Neutrophil (primary cell): ENCODE results near the gene CEP63.
A peak's percentile ranks its signal among the peaks of the same experiment; 100 is the strongest.

Experiments
- H3K27ac ChIP-seq: fragments of 200-600 bp; sonication (generic); 2 replicates; pipeline ENCODE4 v1.5.1; 2016; ENCODE audit warnings: mild to moderate bottlenecking, moderate library complexity
- H3K27me3 ChIP-seq: fragments of 200-600 bp; sonication (generic); 2 replicates; pipeline ENCODE4 v1.6.0; 2016; ENCODE audit warnings: mild to moderate bottlenecking
- H3K36me3 ChIP-seq: fragments of 200-600 bp; sonication (generic); 2 replicates; pipeline ENCODE4 v1.5.1; 2017
- H3K4me1 ChIP-seq, 2 experiments: fragments of 200-600 bp in 1 of 2; sonication (generic) in 1 of 2; 1 replicate in 1 of 2; 2 replicates in 1 of 2; pipeline versions ENCODE4 v1.5.1 to v1.6.1; 2013 to 2016; ENCODE audit warnings: low read depth in 1 of 2, low read length in 1 of 2, mild to moderate bottlenecking in 1 of 2, moderate library complexity in 1 of 2; ENCODE audit not compliant: control insufficient read depth in 1 of 2, insufficient read depth in 1 of 2
- H3K4me3 ChIP-seq, 2 experiments: fragments of 200-600 bp in 1 of 2; sonication (generic) in 1 of 2; 1 replicate in 1 of 2; 2 replicates in 1 of 2; pipeline ENCODE4 v1.5.1; 2013 to 2016; ENCODE audit warnings: low read depth in 1 of 2, low read length in 1 of 2, mild to moderate bottlenecking in 1 of 2, moderate library complexity in 1 of 2
- H3K9me3 ChIP-seq: fragments of 200-600 bp; sonication (generic); 2 replicates; pipeline ENCODE4 v1.5.1; 2016
- TF ChIP-seq, protein P1 (sequence below): fragments of 200-600 bp; sonication (generic); IDR thresholded peaks from 2 replicates; pipeline ENCODE4 v1.5.1; 2016; ENCODE audit warnings: antibody characterized with exemption

Gene CEP63

DNA sequence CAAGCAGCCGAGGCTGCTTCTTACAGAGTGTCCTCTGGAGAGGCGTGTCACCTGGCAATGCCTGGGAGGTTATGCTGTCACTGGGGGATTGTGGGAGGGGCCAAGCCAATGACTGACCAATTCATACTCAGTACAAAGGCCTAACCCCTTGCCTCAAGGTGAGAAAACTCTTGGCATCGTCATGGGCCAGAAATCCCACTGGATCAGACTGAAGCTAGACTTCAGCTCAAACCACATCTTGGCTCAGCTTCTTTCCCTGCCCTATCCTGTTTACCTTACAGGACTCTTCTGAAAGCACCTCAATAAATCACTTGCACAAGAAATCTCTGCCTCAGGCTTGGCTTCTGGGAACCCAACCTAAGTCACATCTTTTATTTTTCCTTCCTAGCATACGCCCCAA lies 9.6 kb upstream of the CEP63 start:
- TF ChIP-seq, protein P1, sequence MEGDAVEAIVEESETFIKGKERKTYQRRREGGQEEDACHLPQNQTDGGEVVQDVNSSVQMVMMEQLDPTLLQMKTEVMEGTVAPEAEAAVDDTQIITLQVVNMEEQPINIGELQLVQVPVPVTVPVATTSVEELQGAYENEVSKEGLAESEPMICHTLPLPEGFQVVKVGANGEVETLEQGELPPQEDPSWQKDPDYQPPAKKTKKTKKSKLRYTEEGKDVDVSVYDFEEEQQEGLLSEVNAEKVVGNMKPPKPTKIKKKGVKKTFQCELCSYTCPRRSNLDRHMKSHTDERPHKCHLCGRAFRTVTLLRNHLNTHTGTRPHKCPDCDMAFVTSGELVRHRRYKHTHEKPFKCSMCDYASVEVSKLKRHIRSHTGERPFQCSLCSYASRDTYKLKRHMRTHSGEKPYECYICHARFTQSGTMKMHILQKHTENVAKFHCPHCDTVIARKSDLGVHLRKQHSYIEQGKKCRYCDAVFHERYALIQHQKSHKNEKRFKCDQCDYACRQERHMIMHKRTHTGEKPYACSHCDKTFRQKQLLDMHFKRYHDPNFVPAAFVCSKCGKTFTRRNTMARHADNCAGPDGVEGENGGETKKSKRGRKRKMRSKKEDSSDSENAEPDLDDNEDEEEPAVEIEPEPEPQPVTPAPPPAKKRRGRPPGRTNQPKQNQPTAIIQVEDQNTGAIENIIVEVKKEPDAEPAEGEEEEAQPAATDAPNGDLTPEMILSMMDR: no peak
- Histone ChIP-seq H3K36me3 (peaks cover 58% of the 10 kb centered on the region), H3K27me3 (no peaks in the 10 kb centered on the region), H3K4me3 (no peak overlapping the region), H3K9me3 (no peaks in the 10 kb centered on the region), H3K27ac (no peak overlapping the region), H3K4me1 (no peaks in the 10 kb centered on the region)

DNA sequence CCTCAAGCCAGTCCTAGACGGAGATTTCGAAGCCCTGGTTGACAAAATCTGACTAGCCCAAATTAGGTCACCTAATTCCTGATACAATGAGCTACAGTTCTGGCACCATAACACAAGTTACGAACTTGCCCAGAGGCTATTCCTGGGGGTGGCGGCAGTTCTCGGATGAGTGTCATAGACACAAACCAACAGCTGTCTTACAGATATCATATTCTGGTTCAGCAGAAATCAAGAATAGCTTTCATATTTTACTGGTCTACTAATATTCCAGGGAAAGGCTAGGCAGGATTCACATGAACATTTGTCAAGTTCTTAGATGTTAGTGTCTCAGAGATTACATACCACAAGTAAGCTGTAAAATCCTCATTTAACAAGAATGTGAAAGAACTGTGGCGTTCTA lies 8.9 kb upstream of the CEP63 start:
- Histone ChIP-seq H3K36me3 (peaks cover 65% of the 10 kb centered on the region), H3K27me3 (no peaks in the 10 kb centered on the region), H3K9me3 (no peaks in the 10 kb centered on the region), H3K4me1 (no peaks in the 10 kb centered on the region), H3K27ac (no peak overlapping the region), H3K4me3 (no peak overlapping the region)
- TF ChIP-seq, protein P1: no peak

DNA sequence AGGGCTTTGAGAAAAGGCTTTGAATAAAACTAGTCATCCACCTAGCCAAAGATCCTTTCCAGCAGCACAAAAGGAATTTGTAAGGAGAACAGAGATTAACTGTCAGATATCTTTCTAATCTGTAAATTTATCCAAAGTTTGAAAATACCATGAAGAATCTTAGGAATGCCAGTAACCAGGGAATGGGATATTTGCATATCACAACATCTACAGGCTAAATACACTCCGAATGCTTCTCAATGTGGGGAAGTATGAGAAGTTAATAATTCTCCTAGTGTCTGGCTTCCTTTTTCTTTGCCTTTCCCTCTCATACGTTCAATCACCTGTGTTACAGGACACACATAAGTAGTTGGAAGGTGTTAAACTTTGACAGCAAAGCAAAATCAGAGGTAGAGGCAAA lies 7.9 kb upstream of the CEP63 start:
- Histone ChIP-seq H3K27ac (peak overlapping the region; percentile 20), H3K4me3 (no peak overlapping the region), H3K27me3 (no peaks in the 10 kb centered on the region), H3K9me3 (no peaks in the 10 kb centered on the region), H3K4me1 (peaks cover 5 to 7% of the 10 kb centered on the region in 2 experiments), H3K36me3 (peaks cover 67% of the 10 kb centered on the region)
- TF ChIP-seq, protein P1: no peak

DNA sequence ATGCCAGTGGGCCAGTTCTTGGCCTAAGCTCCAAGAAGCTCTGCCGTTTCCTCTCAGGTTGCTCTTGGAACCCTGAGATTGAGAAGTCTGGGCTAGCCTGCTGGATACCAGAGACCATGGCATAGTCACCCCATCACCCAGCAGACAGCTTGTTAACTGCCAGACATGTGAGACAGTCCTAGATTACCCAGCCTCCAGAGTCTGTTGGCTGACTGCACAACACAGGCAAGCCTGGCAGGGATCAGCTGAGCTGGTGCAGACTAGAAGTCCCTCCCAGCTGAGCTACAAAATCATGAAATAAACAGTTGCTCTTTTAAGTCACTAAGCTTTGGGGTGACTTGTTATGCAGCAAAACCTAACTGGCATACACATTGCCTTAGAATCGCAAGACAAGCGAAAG lies 5.3 kb upstream of the CEP63 start:
- TF ChIP-seq, protein P1: no peak
- Histone ChIP-seq H3K36me3 (peaks cover 61% of the 10 kb centered on the region), H3K9me3 (no peaks in the 10 kb centered on the region), H3K27me3 (no peaks in the 10 kb centered on the region), H3K4me1 (peaks cover 29 to 30% of the 10 kb centered on the region in 2 experiments), H3K27ac (peak overlapping the region; percentile 12), H3K4me3 (no peak overlapping the region)

DNA sequence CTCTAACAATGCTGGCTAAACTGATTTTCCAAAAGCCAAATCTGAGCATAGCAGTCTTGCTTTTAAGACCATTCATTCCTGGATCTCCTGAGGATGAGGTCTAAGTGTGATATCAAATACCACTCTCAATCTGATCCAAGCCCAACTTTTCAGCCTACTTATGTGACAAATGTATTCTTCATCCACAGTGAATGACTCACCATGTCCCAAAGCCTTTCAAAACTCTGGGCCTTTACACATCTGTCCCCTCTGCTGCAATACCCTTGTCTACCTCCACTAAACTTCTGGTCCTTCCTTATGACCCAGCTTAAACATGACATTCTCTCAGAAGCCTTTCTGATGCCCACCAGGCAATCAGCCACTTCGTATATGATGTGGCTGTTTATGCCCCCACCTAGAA lies 4.7 kb upstream of the CEP63 start:
- no peaks in the 10 kb centered on the region for H3K27me3 ChIP-seq
- no peak overlapping the region for H3K27ac ChIP-seq
- TF ChIP-seq, protein P1: no peak
- no peaks in the 10 kb centered on the region for H3K9me3 ChIP-seq
- H3K36me3 ChIP-seq: peaks cover 55% of the 10 kb centered on the region
- H3K4me1 ChIP-seq: peaks cover 29 to 30% of the 10 kb centered on the region in 2 experiments
- no peak overlapping the region for H3K4me3 ChIP-seq

DNA sequence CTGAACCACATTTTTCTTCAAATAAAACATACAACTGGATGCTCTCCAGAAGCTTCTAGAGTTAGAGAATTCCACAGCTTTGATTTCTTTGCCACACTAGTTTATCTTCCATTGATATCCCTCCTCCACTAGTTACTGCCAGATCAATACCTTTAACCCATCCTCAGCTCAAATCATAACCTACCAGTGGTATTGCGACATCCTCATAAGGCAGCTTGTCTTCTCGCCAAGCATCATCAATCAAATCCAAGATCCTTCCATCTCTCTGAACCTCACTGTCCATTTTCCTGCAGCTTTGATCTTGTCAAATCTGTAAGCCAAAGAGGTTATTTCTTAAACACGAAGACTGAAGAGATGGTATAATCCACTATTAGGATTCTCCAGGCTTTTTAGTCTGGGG lies 3.2 kb upstream of the CEP63 start:
- peak overlapping the region; percentile 100 for H3K27ac ChIP-seq
- TF ChIP-seq, protein P1: no peak
- peak overlapping the region in 1 of 2 experiments; percentile 16 for H3K4me3 ChIP-seq
- no peaks in the 10 kb centered on the region for H3K27me3 ChIP-seq
- peaks cover 41% of the 10 kb centered on the region for H3K36me3 ChIP-seq
- no peaks in the 10 kb centered on the region for H3K9me3 ChIP-seq
- peaks cover 35 to 42% of the 10 kb centered on the region in 2 experiments for H3K4me1 ChIP-seq
